GM20000 (cell line): ENCODE data around the gene NRG3.

Source experiments
- DNase-seq: peaks from one replicate; pipeline ENCODE4 v3.0.0; 2012; ENCODE audit warnings: low spot score
- CTCF ChIP-seq: IDR thresholded peaks from 2 replicates; pipeline ENCODE4 v1.5.1; 2012; ENCODE audit warnings: mild to moderate bottlenecking, control low read depth; ENCODE audit errors: extremely low read depth, missing control alignments

The NRG3 gene

GRCh38 chr10:82759050-82759449, 884.1 kb downstream of the NRG3 start:
- DNase-seq, result no peak
- TF ChIP-seq CTCF, result no peak

GRCh38 chr10:82762641-82763040, 887.6 kb downstream of the NRG3 start:
- no peak for DNase-seq
- TF ChIP-seq CTCF, result no peak

GRCh38 chr10:82768040-82768439, 893.0 kb downstream of the NRG3 start:
- DNase-seq, result no peak

GRCh38 chr10:82778908-82779307, 903.9 kb downstream of the NRG3 start:
- DNase-seq, result no peak

More at GRCh38 chr10:82768040-82768439, 893.0 kb downstream of the NRG3 start:
- TF ChIP-seq CTCF, result no peak

GRCh38 chr10:82796510-82796909, 921.5 kb downstream of the NRG3 start:
- TF ChIP-seq CTCF, result no peak
- no peak for DNase-seq

More at GRCh38 chr10:82778908-82779307, 903.9 kb downstream of the NRG3 start:
- TF ChIP-seq CTCF, result no peak

GRCh38 chr10:82801289-82801688, 926.3 kb downstream of the NRG3 start:
- TF ChIP-seq CTCF, result no peak
- DNase-seq, result no peak

GRCh38 chr10:82811621-82812020, 936.6 kb downstream of the NRG3 start:
- DNase-seq, result peak; percentile 12
- TF ChIP-seq CTCF, result peak; percentile 46
